ENCODE results near the gene TRIO.

DNA sequence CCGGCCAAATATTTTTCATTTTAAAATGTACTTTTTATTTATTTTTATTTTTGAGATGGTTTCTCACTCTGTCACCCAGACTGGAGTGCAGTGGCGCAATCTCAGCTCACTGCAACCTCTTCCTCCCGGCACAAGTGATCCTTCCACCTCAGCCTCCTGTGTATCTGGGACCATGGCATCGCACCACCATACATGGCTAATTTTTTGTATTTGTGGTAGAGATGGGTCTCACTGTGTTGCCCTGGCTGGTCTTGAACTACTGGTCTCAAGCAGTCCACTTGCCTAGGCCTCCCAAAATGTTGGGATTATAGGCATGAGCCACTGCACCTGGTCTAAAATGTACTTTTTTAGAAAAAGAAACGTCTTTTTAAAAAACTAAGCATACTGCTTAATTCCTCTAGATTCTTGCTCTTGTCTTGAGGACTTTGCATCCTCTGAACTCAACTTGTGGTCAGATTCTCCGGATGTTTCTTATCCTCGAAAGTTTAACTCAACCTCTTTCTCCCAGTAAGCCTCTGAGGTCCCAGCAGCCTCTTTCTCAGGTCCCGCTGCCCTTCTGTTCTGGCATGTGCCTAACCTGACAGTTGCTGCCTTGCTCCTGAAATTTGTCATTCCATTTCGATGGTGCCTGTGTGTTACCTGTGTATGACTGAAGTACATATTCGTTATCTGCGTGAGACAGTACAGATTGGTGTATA is 63.0 kb downstream of the TRIO start:
- TF ChIP-seq, protein P1, sequence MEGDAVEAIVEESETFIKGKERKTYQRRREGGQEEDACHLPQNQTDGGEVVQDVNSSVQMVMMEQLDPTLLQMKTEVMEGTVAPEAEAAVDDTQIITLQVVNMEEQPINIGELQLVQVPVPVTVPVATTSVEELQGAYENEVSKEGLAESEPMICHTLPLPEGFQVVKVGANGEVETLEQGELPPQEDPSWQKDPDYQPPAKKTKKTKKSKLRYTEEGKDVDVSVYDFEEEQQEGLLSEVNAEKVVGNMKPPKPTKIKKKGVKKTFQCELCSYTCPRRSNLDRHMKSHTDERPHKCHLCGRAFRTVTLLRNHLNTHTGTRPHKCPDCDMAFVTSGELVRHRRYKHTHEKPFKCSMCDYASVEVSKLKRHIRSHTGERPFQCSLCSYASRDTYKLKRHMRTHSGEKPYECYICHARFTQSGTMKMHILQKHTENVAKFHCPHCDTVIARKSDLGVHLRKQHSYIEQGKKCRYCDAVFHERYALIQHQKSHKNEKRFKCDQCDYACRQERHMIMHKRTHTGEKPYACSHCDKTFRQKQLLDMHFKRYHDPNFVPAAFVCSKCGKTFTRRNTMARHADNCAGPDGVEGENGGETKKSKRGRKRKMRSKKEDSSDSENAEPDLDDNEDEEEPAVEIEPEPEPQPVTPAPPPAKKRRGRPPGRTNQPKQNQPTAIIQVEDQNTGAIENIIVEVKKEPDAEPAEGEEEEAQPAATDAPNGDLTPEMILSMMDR (IDR thresholded peaks at IDR 0.05; ENCODE audit: extremely low read depth in 1 of 2, insufficient read depth in 1 of 2, low read depth in 1 of 2, low read length in 2 of 2) = no peak
- TF ChIP-seq EZH2 (IDR thresholded peaks at IDR 0.05; ENCODE audit: borderline replicate concordance, low read depth, low read length, severe bottlenecking) = no peak
- no peak for TF ChIP-seq POLR2AphosphoS5 (IDR thresholded peaks at IDR 0.05; ENCODE audit: insufficient read depth, low read depth, low read length)
- no peak for TF ChIP-seq POLR2A (IDR thresholded peaks at IDR 0.05; ENCODE audit: low read depth, low read length)
- TF ChIP-seq MYC (IDR thresholded peaks at IDR 0.05; ENCODE audit: low read depth, low read length) = no peak
